Nephron (organoid): ENCODE results near the gene ZNF267.

Source experiments
- H3K27ac Mint-ChIP-seq, 3 experiments: 2 replicates each; pipeline ENCODE4 v1.8.0; 2020; ENCODE audit warnings: mixed read lengths in 3 of 3, mild to moderate bottlenecking in 2 of 3, moderate library complexity in 1 of 3
- H3K27me3 Mint-ChIP-seq: 2 replicates; pipeline ENCODE4 v1.8.0; 2021; ENCODE audit warnings: low read depth, mild to moderate bottlenecking, moderate library complexity, mixed read lengths
- H3K36me3 Mint-ChIP-seq: 2 replicates; pipeline ENCODE4 v1.8.0; 2020; ENCODE audit warnings: low read depth, mixed read lengths
- H3K4me1 Mint-ChIP-seq: 2 replicates; pipeline ENCODE4 v1.8.0; 2020; ENCODE audit warnings: mixed read lengths
- H3K4me3 Mint-ChIP-seq, 3 experiments: 2 replicates each; pipeline ENCODE4 v1.8.0; 2020; ENCODE audit warnings: mild to moderate bottlenecking in 3 of 3, mixed read lengths in 3 of 3, moderate library complexity in 2 of 3
- H3K9me3 Mint-ChIP-seq: 2 replicates; pipeline ENCODE4 v1.8.0; 2020; ENCODE audit warnings: mixed read lengths
- CTCF ChIP-seq, 3 experiments: fragments of 200-600 bp; sonication (generic); IDR thresholded peaks; one replicate each; pipeline ENCODE4 v1.5.0; 2021; ENCODE audit warnings: antibody characterized with exemption in 3 of 3; ENCODE audit not compliant: unreplicated experiment in 3 of 3

The ZNF267 gene

DNA sequence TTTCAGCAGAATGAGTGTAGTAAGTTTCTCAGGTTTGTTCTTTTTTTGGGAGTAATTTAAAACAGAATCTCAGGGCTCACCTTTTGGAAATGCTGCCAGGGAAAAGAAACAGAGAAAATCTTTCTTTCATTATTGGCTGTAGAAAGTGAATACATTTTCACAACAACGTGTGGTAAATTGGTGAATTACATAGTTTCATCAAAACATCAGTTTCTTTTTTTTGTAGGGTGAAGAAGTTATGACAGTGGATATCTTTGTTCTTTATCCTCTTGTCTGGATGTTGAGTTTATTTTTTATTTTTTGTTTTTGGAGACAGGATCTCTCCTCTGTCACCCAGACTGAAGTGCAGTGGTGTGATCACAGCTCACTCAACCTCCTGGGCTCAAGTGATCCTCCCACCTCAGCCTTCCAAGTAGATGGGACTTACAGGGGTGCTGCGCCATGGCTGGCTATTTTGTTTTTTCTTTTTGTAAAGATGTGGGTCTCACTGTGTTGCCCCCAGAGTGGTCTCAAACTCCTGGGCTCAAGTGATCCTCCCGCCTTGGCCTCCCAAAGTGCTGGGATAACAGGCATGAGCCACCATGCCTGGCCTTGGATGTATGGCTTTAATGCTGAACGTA is 2.4 kb downstream of the ZNF267 start:
- no peak for TF ChIP-seq CTCF (IDR thresholded peaks at IDR 0.05; ENCODE audit: unreplicated experiment in 3 of 3)
- Mint-ChIP-seq H3K4me1 (peaks cover 22% of the 10 kb centered on the region), H3K27ac (no peak overlapping the region), H3K27me3 (peaks cover 3% of the 10 kb centered on the region), H3K36me3 (peaks cover 52% of the 10 kb centered on the region), H3K4me3 (peak overlapping the region in 2 of 3 experiments; percentile 98 to 99), H3K9me3 (no peaks in the 10 kb centered on the region)

DNA sequence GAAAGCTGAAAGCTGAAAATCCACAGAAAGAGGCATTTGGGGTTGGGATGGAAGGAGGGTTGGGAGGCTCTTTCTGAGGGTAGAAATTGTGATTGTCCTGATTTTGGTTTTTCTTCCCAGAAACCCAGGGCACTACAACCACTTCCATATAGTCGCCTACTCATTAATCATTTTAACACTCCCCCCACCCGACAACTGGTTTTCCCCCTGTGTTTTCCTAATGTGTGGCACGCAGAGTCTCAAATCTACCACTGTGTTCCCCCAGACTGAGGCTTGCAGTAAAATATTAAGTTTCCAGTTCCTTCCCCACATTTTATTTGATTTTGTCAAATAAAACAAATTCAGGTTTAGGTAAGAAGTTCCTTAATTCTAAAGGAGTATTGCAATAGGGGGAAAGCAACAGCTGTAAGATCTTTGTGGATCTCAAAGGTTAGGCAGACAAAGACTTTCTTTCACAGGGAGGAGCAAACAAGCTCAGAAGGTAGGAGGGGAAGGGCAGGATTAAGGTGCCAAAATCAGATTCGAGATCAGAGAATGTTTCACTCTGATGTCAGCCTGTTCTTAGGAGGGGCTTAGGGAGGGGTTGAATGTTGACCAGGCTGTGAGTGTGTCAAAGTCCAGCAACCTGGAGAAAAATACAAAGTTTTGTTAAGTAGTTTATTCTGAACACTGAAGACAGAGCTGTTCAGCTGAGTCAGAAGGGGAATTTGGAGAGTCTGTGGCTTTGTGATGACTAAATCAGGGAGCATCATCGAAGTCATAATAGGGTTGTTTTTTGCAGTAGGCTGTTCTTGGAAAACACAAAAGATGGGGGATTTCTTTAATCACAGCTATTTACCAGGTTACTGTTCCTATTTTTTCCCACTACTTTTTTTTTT is 3.6 kb downstream of the ZNF267 start:
- peak overlapping the region; percentile 57 to 80 (median 73) for H3K27ac Mint-ChIP-seq
- H3K4me3 Mint-ChIP-seq = peak overlapping the region; percentile 3 to 53 (median 7)
- H3K27me3 Mint-ChIP-seq = peaks cover 3% of the 10 kb centered on the region
- H3K36me3 Mint-ChIP-seq = peaks cover 60% of the 10 kb centered on the region
- no peaks in the 10 kb centered on the region for H3K9me3 Mint-ChIP-seq
- peaks cover 22% of the 10 kb centered on the region for H3K4me1 Mint-ChIP-seq
- no peak for TF ChIP-seq CTCF (IDR thresholded peaks at IDR 0.05; ENCODE audit: unreplicated experiment in 3 of 3)

GRCh38 chr16:31877876-31878642 is 4.5 kb downstream of the ZNF267 start:
- H3K4me1 Mint-ChIP-seq = peaks cover 22% of the 10 kb centered on the region
- no peaks in the 10 kb centered on the region for H3K9me3 Mint-ChIP-seq
- H3K36me3 Mint-ChIP-seq = peaks cover 67% of the 10 kb centered on the region
- H3K27me3 Mint-ChIP-seq = peaks cover 3% of the 10 kb centered on the region
- H3K27ac Mint-ChIP-seq = peak overlapping the region; percentile 57 to 80 (median 73)
- no peak overlapping the region for H3K4me3 Mint-ChIP-seq
- no peak for TF ChIP-seq CTCF (IDR thresholded peaks at IDR 0.05; ENCODE audit: unreplicated experiment in 3 of 3)

- peaks cover 13% of the 10 kb centered on the region for H3K4me1 Mint-ChIP-seq
- TF ChIP-seq CTCF (IDR thresholded peaks at IDR 0.05; ENCODE audit: unreplicated experiment in 3 of 3) = no peak
- H3K36me3 Mint-ChIP-seq = peaks cover 85% of the 10 kb centered on the region
- H3K27me3 Mint-ChIP-seq = no peaks in the 10 kb centered on the region
- H3K27ac Mint-ChIP-seq = no peak overlapping the region
- no peak overlapping the region for H3K4me3 Mint-ChIP-seq
- H3K9me3 Mint-ChIP-seq = no peaks in the 10 kb centered on the region
Observed at GRCh38 chr16:31879937-31880321, 6.3 kb downstream of the ZNF267 start.

- TF ChIP-seq CTCF (IDR thresholded peaks at IDR 0.05; ENCODE audit: unreplicated experiment in 3 of 3) = no peak
- Mint-ChIP-seq H3K27ac (no peak overlapping the region), H3K4me1 (peaks cover 10% of the 10 kb centered on the region), H3K9me3 (no peaks in the 10 kb centered on the region), H3K27me3 (no peaks in the 10 kb centered on the region), H3K36me3 (peaks cover 90% of the 10 kb centered on the region), H3K4me3 (no peak overlapping the region)
Observed at GRCh38 chr16:31880322-31880979, 6.8 kb downstream of the ZNF267 start.
